ENCODE results near the gene TSPAN3.

GRCh38 chr15:77016321-77016695, 54.6 kb downstream of the TSPAN3 start:
- TF ChIP-seq CTCF (IDR thresholded peaks at IDR 0.05), result no peak
- no peak for TF ChIP-seq POLR2A (IDR thresholded peaks at IDR 0.05)
- no peak for TF ChIP-seq POLR2AphosphoS5 (IDR thresholded peaks at IDR 0.05)

Data from breast epithelium (tissue), 3 donors.